Colon (tissue), 2 donors: ENCODE data around the gene MBIP.
"Not testable (repeated sequence)": the region's sequence is repeated elsewhere in the genome, so short reads cannot be mapped to it uniquely, and the experiment has no call there.

Experiments
- FAIRE-seq: peaks from 2 replicates; lab custom pipeline; 2012; peaks lifted over from hg19 to GRCh38; lab: Jason Lieb, UNC
- donor health status: control.
- donor health status: control.

MBIP gene, protein sequence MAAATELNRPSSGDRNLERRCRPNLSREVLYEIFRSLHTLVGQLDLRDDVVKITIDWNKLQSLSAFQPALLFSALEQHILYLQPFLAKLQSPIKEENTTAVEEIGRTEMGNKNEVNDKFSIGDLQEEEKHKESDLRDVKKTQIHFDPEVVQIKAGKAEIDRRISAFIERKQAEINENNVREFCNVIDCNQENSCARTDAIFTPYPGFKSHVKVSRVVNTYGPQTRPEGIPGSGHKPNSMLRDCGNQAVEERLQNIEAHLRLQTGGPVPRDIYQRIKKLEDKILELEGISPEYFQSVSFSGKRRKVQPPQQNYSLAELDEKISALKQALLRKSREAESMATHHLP

DNA sequence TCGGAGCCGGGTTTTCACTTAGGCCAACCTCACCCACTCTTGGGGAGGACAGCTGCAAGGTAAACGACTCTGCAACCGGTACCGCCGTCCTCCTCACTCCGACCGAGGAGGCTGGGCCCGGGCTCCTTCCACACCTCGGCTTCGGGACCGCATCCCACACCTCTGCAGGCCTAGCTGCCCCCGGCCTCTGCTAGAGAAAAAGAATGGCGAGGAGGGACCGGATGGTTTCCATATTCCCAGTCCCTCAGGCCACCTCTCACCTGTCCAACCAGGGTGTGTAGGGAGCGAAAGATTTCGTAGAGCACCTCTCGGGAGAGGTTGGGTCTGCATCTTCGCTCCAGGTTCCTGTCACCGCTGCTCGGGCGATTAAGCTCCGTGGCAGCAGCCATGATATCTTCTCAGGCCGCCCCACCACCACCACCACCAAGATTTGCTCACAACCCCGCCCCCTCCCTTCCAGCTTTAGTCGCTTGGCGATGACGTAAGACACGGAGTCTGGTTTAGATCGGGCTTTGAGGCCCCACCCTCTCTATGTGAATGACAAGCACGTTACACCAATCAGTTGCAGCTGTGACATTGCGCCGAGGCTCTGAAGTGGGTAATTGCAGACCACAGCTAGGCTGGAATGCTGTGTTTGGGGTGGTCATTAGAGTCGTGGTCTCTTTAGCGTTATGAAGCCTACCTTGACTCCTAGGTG is at the start of gene MBIP:
Gene MBIP, minus strand, starts transcription at position 438 of the 697 bp plus-strand sequence. Its CDS starts 49 bp downstream, at position 389.
- FAIRE-seq: no peak

- FAIRE-seq: no peak
Observed at GRCh38 chr14:36367985-36368774, 47.7 kb upstream of the MBIP start.

DNA sequence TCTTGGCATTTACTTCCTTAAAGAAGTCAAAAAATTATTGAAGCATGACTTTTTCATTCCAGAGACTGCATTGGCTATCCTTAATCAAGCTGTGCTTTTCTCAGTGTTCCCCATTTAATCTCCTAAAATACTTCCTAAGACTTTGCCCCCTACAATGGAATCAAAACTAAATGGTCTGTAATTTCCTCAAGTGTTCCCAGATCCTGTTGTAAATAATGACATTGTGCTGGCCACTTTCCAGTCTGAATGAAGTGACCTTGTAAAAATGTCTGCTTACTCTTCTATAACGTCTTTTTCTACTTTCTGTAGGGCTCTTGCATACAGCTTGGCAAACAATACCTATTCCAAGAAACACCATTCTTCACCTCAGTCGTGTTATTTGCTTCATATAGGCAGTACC is 45.3 kb upstream of the MBIP start:
- no peak for FAIRE-seq

DNA sequence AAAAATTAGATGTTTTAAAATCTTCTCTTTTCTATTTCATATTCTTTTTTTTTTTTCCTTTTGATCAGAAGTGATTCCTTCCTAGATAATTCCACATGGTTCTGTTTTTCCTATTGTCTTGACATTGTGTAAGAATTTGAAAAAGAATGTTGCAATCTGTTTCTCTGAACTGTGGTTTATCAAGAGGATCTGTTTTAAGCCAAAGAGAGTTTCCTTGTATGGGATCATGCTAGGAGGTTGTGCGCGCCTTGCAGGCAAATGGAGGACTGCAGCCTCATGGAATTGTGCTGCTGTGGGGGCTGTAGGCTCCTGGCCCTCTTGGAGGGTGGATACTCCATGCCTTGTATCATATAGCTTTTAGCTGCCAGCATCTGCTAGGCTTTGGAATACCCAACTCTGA is 43.3 kb upstream of the MBIP start:
- FAIRE-seq: no peak

DNA sequence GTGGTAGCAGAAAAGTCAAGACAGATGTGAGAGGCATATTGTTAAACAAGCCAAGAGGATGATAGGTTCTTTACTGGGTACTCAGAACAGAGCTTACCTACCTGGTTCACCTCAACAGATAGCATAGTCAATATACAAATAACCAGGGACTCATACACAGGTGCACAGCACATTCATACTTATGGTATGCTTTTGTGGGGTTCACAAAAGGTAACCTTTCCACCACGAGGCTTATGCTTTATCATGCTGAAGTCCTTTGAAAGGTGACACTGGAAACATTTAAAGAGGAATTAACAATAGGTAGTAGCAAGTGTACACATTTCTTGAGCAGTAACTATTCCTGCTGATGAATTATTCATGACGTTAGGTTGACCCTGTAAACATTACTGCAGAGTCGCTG is 42.2 kb upstream of the MBIP start:
- no peak for FAIRE-seq

- FAIRE-seq: no peak
Observed at GRCh38 chr14:36361210-36361853, 40.9 kb upstream of the MBIP start.

GRCh38 chr14:36356862-36357261 is 36.4 kb upstream of the MBIP start:
- no peak for FAIRE-seq

- FAIRE-seq: no peak
Observed at GRCh38 chr14:36346052-36346451, 25.6 kb upstream of the MBIP start.

DNA sequence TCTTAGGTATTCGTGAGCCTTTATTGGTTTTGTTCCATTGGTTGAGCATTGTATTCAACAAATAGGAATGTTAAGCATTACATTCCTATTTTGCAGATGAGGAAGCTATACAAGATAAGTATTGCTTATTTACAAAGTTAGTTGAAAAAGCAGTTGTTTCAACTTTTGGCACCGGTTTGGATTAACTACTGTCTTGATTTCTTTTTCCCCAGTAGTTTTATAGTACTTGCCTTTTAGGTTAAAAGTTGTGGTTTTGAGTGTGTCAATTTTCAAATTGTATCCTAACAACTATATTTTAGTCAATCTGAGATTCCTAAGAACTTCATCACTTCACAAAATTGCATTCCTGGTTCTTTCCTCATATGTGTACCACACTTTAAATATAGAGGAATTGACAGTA is 23.8 kb upstream of the MBIP start:
- no peak for FAIRE-seq

DNA sequence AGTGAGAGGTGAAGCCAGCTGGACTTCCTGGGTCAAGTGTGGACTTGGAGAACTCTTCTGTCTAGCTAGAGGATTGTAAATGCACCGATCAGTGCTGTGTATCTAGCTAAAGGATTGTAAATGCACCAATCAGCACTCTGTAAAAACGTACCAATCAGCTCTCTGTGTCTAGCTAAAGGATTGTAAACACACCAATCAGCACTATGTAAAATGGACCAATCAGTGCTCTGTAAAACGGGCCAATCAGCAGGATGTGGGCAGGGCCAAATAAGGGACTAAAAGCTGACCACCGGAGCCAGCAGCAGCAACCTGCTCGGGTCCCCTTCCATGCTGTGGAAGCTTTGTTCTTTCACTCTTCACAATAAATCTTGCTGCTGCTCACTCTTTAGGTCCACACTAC is 21.4 kb upstream of the MBIP start:
- not testable (repeated sequence) for FAIRE-seq

DNA sequence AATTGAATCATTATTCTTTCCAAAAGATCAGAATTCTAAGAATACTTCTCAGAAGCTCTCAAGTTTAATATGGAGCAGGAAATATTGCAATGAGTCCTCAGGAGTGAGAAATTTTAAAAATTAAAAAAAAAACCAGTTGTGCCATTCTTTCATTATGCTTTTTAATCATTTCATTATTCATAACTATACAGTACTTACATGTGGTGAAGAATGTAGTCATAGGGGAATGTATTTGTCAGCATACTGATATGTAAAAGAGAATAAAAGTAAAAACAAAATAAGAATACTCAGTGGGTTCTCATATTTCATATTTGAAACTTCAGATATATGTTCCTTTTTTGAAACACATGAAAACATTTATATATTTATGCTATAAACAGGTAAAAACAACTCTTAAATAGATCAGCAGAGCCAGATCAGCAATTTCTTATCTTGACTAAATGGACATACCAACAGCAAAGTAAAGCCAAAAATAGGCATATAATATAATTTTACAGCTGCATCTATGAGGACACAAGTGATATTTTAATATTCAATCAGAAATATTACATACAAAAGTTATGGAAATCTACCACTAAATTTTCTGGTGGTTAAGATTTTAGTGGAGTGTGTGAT is 19.9 kb upstream of the MBIP start:
- no peak for FAIRE-seq

GRCh38 chr14:36339816-36340215 is 19.4 kb upstream of the MBIP start:
- no peak for FAIRE-seq

- FAIRE-seq: no peak
Observed at GRCh38 chr14:36333119-36333518, 12.7 kb upstream of the MBIP start.

DNA sequence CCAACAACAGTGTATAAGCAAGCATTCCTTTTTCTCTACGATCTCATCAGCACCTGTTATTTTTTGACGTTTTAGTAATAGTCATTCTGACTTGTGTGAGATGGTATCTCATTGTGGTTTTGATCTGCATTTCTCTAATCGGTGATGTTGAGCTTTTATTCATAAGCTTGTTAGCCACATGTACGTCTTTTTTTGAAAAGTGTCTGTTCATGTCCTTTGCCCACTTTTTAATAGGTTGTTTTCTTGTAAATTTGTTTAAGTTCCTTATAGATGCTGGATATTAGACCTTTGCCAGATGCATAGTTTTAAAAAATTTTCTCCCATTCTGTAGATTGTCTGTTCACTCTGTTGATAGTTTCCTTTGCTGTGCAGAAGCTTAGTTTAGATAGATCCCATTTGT is 7.1 kb upstream of the MBIP start:
- not testable (repeated sequence) for FAIRE-seq

DNA sequence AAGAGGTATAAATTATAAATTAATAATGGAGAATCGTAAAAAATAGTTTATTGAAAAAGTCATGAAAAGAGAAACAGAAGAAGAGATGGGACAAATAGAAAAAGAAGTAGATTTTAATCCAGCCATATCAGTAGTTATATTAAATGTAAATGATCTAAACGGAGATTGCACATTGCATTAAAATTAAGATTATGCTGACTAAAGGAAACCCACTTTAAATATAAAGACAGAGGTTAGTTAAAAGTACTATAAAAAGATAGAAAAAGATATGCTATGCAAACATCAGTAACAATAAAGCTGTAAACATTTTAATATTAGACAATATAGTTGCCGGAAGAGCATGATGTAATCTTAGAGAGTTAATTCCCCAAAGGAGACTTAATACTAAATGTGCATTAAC is 5.4 kb upstream of the MBIP start:
- FAIRE-seq: no peak

- FAIRE-seq: no peak
Observed at GRCh38 chr14:36324897-36325296, 4.5 kb upstream of the MBIP start.

GRCh38 chr14:36320897-36321381 is 502 bp upstream of the MBIP start:
- no peak for FAIRE-seq

- no peak for FAIRE-seq
Observed at GRCh38 chr14:36319899-36320199, 588 bp downstream of the MBIP start.

DNA sequence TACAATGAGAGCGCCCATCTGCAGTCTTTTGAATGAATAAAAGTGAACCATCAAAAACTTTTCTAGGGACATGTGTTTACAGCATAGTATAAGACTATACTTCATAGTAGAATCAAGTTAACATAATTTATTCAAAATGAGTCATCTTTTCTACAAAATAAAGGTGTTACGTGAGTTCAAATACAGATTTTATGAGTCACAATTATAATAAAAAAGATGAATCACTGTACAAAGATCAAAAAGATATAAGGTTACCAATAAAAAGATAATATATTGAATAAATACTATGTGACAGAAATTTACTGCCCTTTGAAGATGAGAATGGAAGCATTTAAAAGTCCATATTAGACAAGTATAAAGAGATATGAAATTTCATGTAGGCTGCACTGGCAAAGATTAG is 2.8 kb downstream of the MBIP start:
- peak; percentile 47 for FAIRE-seq

DNA sequence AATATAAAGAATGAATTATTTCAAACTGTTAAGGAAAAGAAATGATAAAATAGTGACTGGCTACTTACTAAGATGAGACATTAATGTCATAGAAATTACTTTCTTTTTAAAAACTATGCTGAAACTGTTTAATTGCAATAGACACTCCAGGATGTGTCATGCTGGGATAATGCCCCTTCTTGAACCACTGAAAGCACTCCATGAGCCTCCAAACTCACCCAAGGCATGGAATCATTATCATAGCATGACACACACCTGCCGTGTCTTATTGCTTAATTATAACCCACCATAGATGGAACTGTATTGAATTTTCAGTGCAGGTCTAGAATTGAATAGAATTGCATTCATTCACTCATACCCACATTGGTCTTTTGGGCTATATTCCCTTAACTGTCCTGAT is 4.3 kb downstream of the MBIP start:
- FAIRE-seq: no peak

- FAIRE-seq: no peak
Observed at GRCh38 chr14:36315159-36315853, 5.1 kb downstream of the MBIP start.
